ENCODE measurements around the gene OPALIN.

Gene OPALIN

GRCh38 chr10:96358851-96359540, at the start of gene OPALIN:
Gene OPALIN (minus strand): TSS chr10:96359002. CDS start chr10:96358896, 106 bp downstream.
- Mint-ChIP-seq H3K27me3 (ENCODE audit: low read depth) (peaks cover 11% of the 10 kb centered on the region), H3K4me3 (no peak within 1 kb of the TSS), H3K4me1 (ENCODE audit: low read depth) (no peaks in the 10 kb centered on the region), H3K36me3 (ENCODE audit: low read depth) (no peaks in the 10 kb centered on the region), H3K9me3 (no peaks in the 10 kb centered on the region), H3K27ac (no peak within 1 kb of the TSS)

- Mint-ChIP-seq H3K27ac (no peak overlapping the region), H3K36me3 (ENCODE audit: low read depth) (no peaks in the 10 kb centered on the region), H3K27me3 (ENCODE audit: low read depth) (peaks cover 32% of the 10 kb centered on the region), H3K4me1 (ENCODE audit: low read depth) (no peaks in the 10 kb centered on the region), H3K9me3 (no peaks in the 10 kb centered on the region), H3K4me3 (no peak overlapping the region)
Measured at GRCh38 chr10:96408201-96408600, 49.4 kb upstream of the OPALIN start.

GRCh38 chr10:96407560-96408069, 48.8 kb upstream of the OPALIN start:
- H3K4me3 Mint-ChIP-seq = no peak overlapping the region
- H3K4me1 Mint-ChIP-seq (ENCODE audit: low read depth) = no peaks in the 10 kb centered on the region
- H3K27ac Mint-ChIP-seq = no peak overlapping the region
- H3K9me3 Mint-ChIP-seq = no peaks in the 10 kb centered on the region
- peaks cover 32% of the 10 kb centered on the region for H3K27me3 Mint-ChIP-seq (ENCODE audit: low read depth)
- H3K36me3 Mint-ChIP-seq (ENCODE audit: low read depth) = no peaks in the 10 kb centered on the region

- Mint-ChIP-seq H3K4me3 (no peak overlapping the region), H3K9me3 (no peaks in the 10 kb centered on the region), H3K27ac (no peak overlapping the region), H3K4me1 (ENCODE audit: low read depth) (no peaks in the 10 kb centered on the region), H3K36me3 (ENCODE audit: low read depth) (no peaks in the 10 kb centered on the region), H3K27me3 (ENCODE audit: low read depth) (peaks cover 41% of the 10 kb centered on the region)
Measured at GRCh38 chr10:96406091-96406490, 47.3 kb upstream of the OPALIN start.

GRCh38 chr10:96402417-96403305, 43.9 kb upstream of the OPALIN start:
- Mint-ChIP-seq H3K27ac (no peak overlapping the region), H3K27me3 (ENCODE audit: low read depth) (peaks cover 52% of the 10 kb centered on the region), H3K4me3 (no peak overlapping the region), H3K4me1 (ENCODE audit: low read depth) (no peaks in the 10 kb centered on the region), H3K9me3 (no peaks in the 10 kb centered on the region), H3K36me3 (ENCODE audit: low read depth) (no peaks in the 10 kb centered on the region)

- Mint-ChIP-seq H3K4me3 (no peak overlapping the region), H3K9me3 (no peaks in the 10 kb centered on the region), H3K27me3 (ENCODE audit: low read depth) (peaks cover 43% of the 10 kb centered on the region), H3K36me3 (ENCODE audit: low read depth) (no peaks in the 10 kb centered on the region), H3K27ac (no peak overlapping the region), H3K4me1 (ENCODE audit: low read depth) (no peaks in the 10 kb centered on the region)
Measured at GRCh38 chr10:96401036-96401435, 42.2 kb upstream of the OPALIN start.

GRCh38 chr10:96400465-96400864, 41.7 kb upstream of the OPALIN start:
- Mint-ChIP-seq H3K4me3 (no peak overlapping the region), H3K36me3 (ENCODE audit: low read depth) (no peaks in the 10 kb centered on the region), H3K27ac (no peak overlapping the region), H3K9me3 (no peaks in the 10 kb centered on the region), H3K27me3 (ENCODE audit: low read depth) (peaks cover 44% of the 10 kb centered on the region), H3K4me1 (ENCODE audit: low read depth) (no peaks in the 10 kb centered on the region)

- Mint-ChIP-seq H3K9me3 (no peaks in the 10 kb centered on the region), H3K36me3 (ENCODE audit: low read depth) (no peaks in the 10 kb centered on the region), H3K27me3 (ENCODE audit: low read depth) (peaks cover 43% of the 10 kb centered on the region), H3K4me3 (no peak overlapping the region), H3K4me1 (ENCODE audit: low read depth) (no peaks in the 10 kb centered on the region), H3K27ac (peak overlapping the region; percentile 65)
Measured at GRCh38 chr10:96397902-96398301, 39.1 kb upstream of the OPALIN start.

- H3K27me3 Mint-ChIP-seq (ENCODE audit: low read depth) = peaks cover 31% of the 10 kb centered on the region
- H3K9me3 Mint-ChIP-seq = no peaks in the 10 kb centered on the region
- no peaks in the 10 kb centered on the region for H3K36me3 Mint-ChIP-seq (ENCODE audit: low read depth)
- no peaks in the 10 kb centered on the region for H3K4me1 Mint-ChIP-seq (ENCODE audit: low read depth)
- H3K4me3 Mint-ChIP-seq = no peak overlapping the region
- H3K27ac Mint-ChIP-seq = no peak overlapping the region
Measured at GRCh38 chr10:96395931-96396877, 37.4 kb upstream of the OPALIN start.

GRCh38 chr10:96390460-96390864, 31.7 kb upstream of the OPALIN start:
- no peaks in the 10 kb centered on the region for H3K36me3 Mint-ChIP-seq (ENCODE audit: low read depth)
- H3K4me1 Mint-ChIP-seq (ENCODE audit: low read depth) = no peaks in the 10 kb centered on the region
- H3K4me3 Mint-ChIP-seq = no peak overlapping the region

GRCh38 chr10:96389785-96390184, 31.0 kb upstream of the OPALIN start:
- no peak overlapping the region for H3K4me3 Mint-ChIP-seq
- no peaks in the 10 kb centered on the region for H3K4me1 Mint-ChIP-seq (ENCODE audit: low read depth)
- H3K27ac Mint-ChIP-seq = no peak overlapping the region
- no peaks in the 10 kb centered on the region for H3K9me3 Mint-ChIP-seq
- peaks cover 5% of the 10 kb centered on the region for H3K27me3 Mint-ChIP-seq (ENCODE audit: low read depth)
- no peaks in the 10 kb centered on the region for H3K36me3 Mint-ChIP-seq (ENCODE audit: low read depth)

More at GRCh38 chr10:96390460-96390864, 31.7 kb upstream of the OPALIN start:
- no peak overlapping the region for H3K27ac Mint-ChIP-seq
- H3K9me3 Mint-ChIP-seq = no peaks in the 10 kb centered on the region
- H3K27me3 Mint-ChIP-seq (ENCODE audit: low read depth) = peaks cover 9% of the 10 kb centered on the region

GRCh38 chr10:96387601-96388000, 28.8 kb upstream of the OPALIN start:
- Mint-ChIP-seq H3K27me3 (ENCODE audit: low read depth) (peaks cover 4% of the 10 kb centered on the region), H3K4me1 (ENCODE audit: low read depth) (no peaks in the 10 kb centered on the region), H3K36me3 (ENCODE audit: low read depth) (no peaks in the 10 kb centered on the region), H3K9me3 (no peaks in the 10 kb centered on the region), H3K27ac (no peak overlapping the region), H3K4me3 (no peak overlapping the region)

- no peaks in the 10 kb centered on the region for H3K9me3 Mint-ChIP-seq
Measured at GRCh38 chr10:96387161-96387560, 28.4 kb upstream of the OPALIN start.

GRCh38 chr10:96384506-96384905, 25.7 kb upstream of the OPALIN start:
- Mint-ChIP-seq H3K27ac (no peak overlapping the region), H3K36me3 (ENCODE audit: low read depth) (no peaks in the 10 kb centered on the region), H3K4me1 (ENCODE audit: low read depth) (no peaks in the 10 kb centered on the region), H3K9me3 (no peaks in the 10 kb centered on the region), H3K27me3 (ENCODE audit: low read depth) (peaks cover 4% of the 10 kb centered on the region), H3K4me3 (no peak overlapping the region)

More at GRCh38 chr10:96387161-96387560, 28.4 kb upstream of the OPALIN start:
- Mint-ChIP-seq H3K27ac (no peak overlapping the region), H3K36me3 (ENCODE audit: low read depth) (no peaks in the 10 kb centered on the region), H3K4me3 (no peak overlapping the region), H3K4me1 (ENCODE audit: low read depth) (no peaks in the 10 kb centered on the region), H3K27me3 (ENCODE audit: low read depth) (peaks cover 4% of the 10 kb centered on the region)

All from T-helper 1 cell treated with Interleukin-12 subunit alpha and Interleukin-12 subunit beta and Interleukin-4 antibody, amounts not matched to agents 30 μg/mL and 1 μg/mL, for 36 hours (primary cell).